ENCODE measurements around the gene KCNQ1.

GRCh38 chr11:2771758-2772466, 327.1 kb downstream of the KCNQ1 start:
- TF ChIP-seq CTCF (IDR thresholded peaks at IDR 0.05 in 2 of 3, conservative IDR thresholded peaks at IDR 0.05 in 1 of 3; ENCODE audit: borderline replicate concordance in 1 of 3, insufficient read depth in 1 of 3, low read depth in 2 of 3, low read length in 2 of 3) (no peak), SRF (IDR thresholded peaks at IDR 0.05; ENCODE audit: low read depth) (no peak), SP1 (IDR thresholded peaks at IDR 0.05; ENCODE audit: low read depth) (no peak), POLR2AphosphoS5 (IDR thresholded peaks at IDR 0.05; ENCODE audit: low read depth, low read length) (no peak)
